Keratinocyte (primary cell): ENCODE measurements around the gene CASP3. TPM values are rescaled to one million over a fixed set of nuclear protein-coding genes. Genes with fewer than 3 reads are reported as not detected.

Experiments
- DNase-seq: peaks from one replicate; pipeline ENCODE4 v3.0.0-alpha.2; 2011; ENCODE audit warnings: low read depth, missing footprints, low spot score
- FAIRE-seq: peaks from 2 replicates; lab custom pipeline; 2011; peaks lifted over from hg19 to GRCh38; lab: Jason Lieb, UNC
- H2AFZ ChIP-seq: 2 replicates; pipeline ENCODE4 v1.6.0; 2012; ENCODE audit warnings: low read length, control low read depth, inconsistent platforms; ENCODE audit not compliant: control insufficient read depth
- H3K27ac ChIP-seq: 2 replicates; pipeline ENCODE4 v1.5.1; 2011; ENCODE audit warnings: low read length; ENCODE audit not compliant: control insufficient read depth, insufficient read depth
- H3K27me3 ChIP-seq: 3 replicates; pipeline ENCODE4 v1.6.0; 2011; ENCODE audit warnings: low read length; ENCODE audit not compliant: control insufficient read depth, insufficient read depth; ENCODE audit errors: extremely low read depth
- H3K36me3 ChIP-seq, 2 experiments: 2 replicates in 1 of 2; 3 replicates in 1 of 2; pipeline ENCODE4 v1.5.1; 2011; ENCODE audit warnings: low read length in 2 of 2, mild to moderate bottlenecking in 1 of 2; ENCODE audit not compliant: control insufficient read depth in 2 of 2, insufficient read depth in 2 of 2; ENCODE audit errors: extremely low read depth in 1 of 2
- H3K4me1 ChIP-seq: 3 replicates; pipeline ENCODE4 v1.5.1; 2011; ENCODE audit warnings: low read length; ENCODE audit not compliant: control insufficient read depth, insufficient read depth; ENCODE audit errors: extremely low read depth
- H3K4me2 ChIP-seq: 3 replicates; pipeline ENCODE4 v1.6.0; 2011; ENCODE audit warnings: low read depth, low read length; ENCODE audit not compliant: control insufficient read depth, insufficient read depth; ENCODE audit errors: extremely low read depth
- H3K4me3 ChIP-seq, 3 experiments: fragments of 200-600 bp in 1 of 3; sonication (generic) in 1 of 3; 2 replicates in 2 of 3; 3 replicates in 1 of 3; pipeline ENCODE4 v1.5.1; 2011 to 2016; ENCODE audit warnings: low read length in 3 of 3, mild to moderate bottlenecking in 3 of 3, control low read depth in 2 of 3, inconsistent platforms in 1 of 3, low read depth in 1 of 3, mixed read lengths in 1 of 3, mixed run types in 1 of 3, moderate library complexity in 1 of 3; ENCODE audit not compliant: control insufficient read depth in 2 of 3, insufficient read depth in 2 of 3; ENCODE audit errors: extremely low read depth in 1 of 3
- H3K79me2 ChIP-seq: 2 replicates; pipeline ENCODE4 v1.6.0; 2012; ENCODE audit warnings: low read length; ENCODE audit not compliant: control insufficient read depth, insufficient read depth
- H3K9ac ChIP-seq: 3 replicates; pipeline ENCODE4 v1.6.0; 2011; ENCODE audit warnings: low read length; ENCODE audit not compliant: control insufficient read depth, insufficient read depth; ENCODE audit errors: extremely low read depth
- H3K9me1 ChIP-seq: 3 replicates; pipeline ENCODE4 v1.6.0; 2011; ENCODE audit warnings: low read length; ENCODE audit not compliant: control insufficient read depth, insufficient read depth; ENCODE audit errors: extremely low read depth
- H3K9me3 ChIP-seq: 2 replicates; pipeline ENCODE4 v1.5.1; 2012; ENCODE audit warnings: low read depth, low read length; ENCODE audit not compliant: control insufficient read depth
- H4K20me1 ChIP-seq: 3 replicates; pipeline ENCODE4 v1.6.0; 2011; ENCODE audit warnings: low read length; ENCODE audit not compliant: control insufficient read depth, insufficient read depth; ENCODE audit errors: extremely low read depth
- CTCF ChIP-seq, 3 experiments: IDR thresholded peaks in 1 of 3; conservative IDR thresholded peaks in 1 of 3; optimal IDR thresholded peaks in 1 of 3; 2 replicates in 2 of 3; 3 replicates in 1 of 3; pipeline versions ENCODE3 to v1.5.1; 2011; ENCODE audit warnings: low read length in 3 of 3, mild to moderate bottlenecking in 3 of 3, moderate library complexity in 2 of 3, control low read depth in 1 of 3, inconsistent platforms in 1 of 3; ENCODE audit not compliant: insufficient read depth in 2 of 3; ENCODE audit errors: extremely low read depth in 1 of 3
- EZH2 ChIP-seq: IDR thresholded peaks from one replicate; pipeline ENCODE4 v1.6.1; 2012; ENCODE audit warnings: inconsistent platforms, mild to moderate bottlenecking, low read length, moderate library complexity
- dilution Hi-C: fragments of 300-500 bp; cut with MboI; formaldehyde crosslinking; loops from one replicate; pipeline ENCODE4 v1.7.0; 2020; ENCODE audit warnings: low sequenced_read_pairs; ENCODE audit not compliant: extremely low pct_ligation_motif_present
- polyA plus RNA-seq, 5 experiments: library from polyadenylated mRNA; depleted of rRNA in 3 of 5; stranded (reverse) in 3 of 5; stranded (forward) in 1 of 5; unstranded in 1 of 5; fragments of >200 nt; gene quantifications; 1 replicate in 1 of 5; 2 replicates in 3 of 5; 3 replicates in 1 of 5; pipeline versions ENCODE4 v1.2.1 to v1.2.3, GENCODE V29; 2011 to 2012; ENCODE audit warnings: missing spikeins in 2 of 5, low read depth in 1 of 5, low replicate concordance in 1 of 5

Gene CASP3
- polyA plus RNA-seq, 1 donor (not counting 4 experiments of a cell fraction or from before 2014, with no cell fraction given), result 51.1 TPM

GRCh38 chr4:184668096-184668495 is 18.8 kb upstream of the CASP3 start:
- DNase-seq (no peak), FAIRE-seq (no peak)
- no peaks in the 10 kb centered on the region for H4K20me1 ChIP-seq
- H3K9me1 ChIP-seq, result no peaks in the 10 kb centered on the region
- no peak overlapping the region for H2AFZ ChIP-seq
- peaks cover 12 to 20% of the 10 kb centered on the region in 2 experiments for H3K36me3 ChIP-seq
- H3K27ac ChIP-seq, result no peak overlapping the region
- no peaks in the 10 kb centered on the region for H3K27me3 ChIP-seq
- no peak overlapping the region for H3K4me3 ChIP-seq
- no peak overlapping the region for H3K9ac ChIP-seq
- TF ChIP-seq CTCF (optimal IDR thresholded peaks at IDR 0.05 in 1 of 3, IDR thresholded peaks at IDR 0.05 in 1 of 3, conservative IDR thresholded peaks at IDR 0.05 in 1 of 3; ENCODE audit: extremely low read depth in 1 of 3, insufficient read depth in 2 of 3, low read length in 3 of 3) (no peak), EZH2 (no peak)
- dilution Hi-C loops, result no loop called here
- H3K4me1 ChIP-seq, result peaks cover 9% of the 10 kb centered on the region
- no peaks in the 10 kb centered on the region for H3K79me2 ChIP-seq
- H3K4me2 ChIP-seq, result no peak overlapping the region
- H3K9me3 ChIP-seq, result no peaks in the 10 kb centered on the region

- Histone ChIP-seq H4K20me1 (no peaks in the 10 kb centered on the region), H3K4me1 (peaks cover 9% of the 10 kb centered on the region), H3K4me3 (no peak overlapping the region), H3K4me2 (no peak overlapping the region), H3K9me1 (no peaks in the 10 kb centered on the region), H3K9ac (no peak overlapping the region), H3K36me3 (peaks cover 7 to 15% of the 10 kb centered on the region in 2 experiments), H3K79me2 (no peaks in the 10 kb centered on the region), H3K27me3 (no peaks in the 10 kb centered on the region), H3K9me3 (no peaks in the 10 kb centered on the region), H3K27ac (no peak overlapping the region), H2AFZ (no peak overlapping the region)
- DNase-seq (no peak), FAIRE-seq (no peak)
- no peak for TF ChIP-seq EZH2
- no peak for TF ChIP-seq CTCF (optimal IDR thresholded peaks at IDR 0.05 in 1 of 3, IDR thresholded peaks at IDR 0.05 in 1 of 3, conservative IDR thresholded peaks at IDR 0.05 in 1 of 3; ENCODE audit: extremely low read depth in 1 of 3, insufficient read depth in 2 of 3, low read length in 3 of 3)
- dilution Hi-C loops, result no loop called here
Measured at GRCh38 chr4:184666670-184667069, 17.4 kb upstream of the CASP3 start.
